Loucy (cell line): ENCODE data around the gene CCDC187.

Experiments used
- H2AFZ ChIP-seq: fragments of 200-600 bp; sonication (generic); 2 replicates; pipeline ENCODE4 v1.6.0; 2016; ENCODE audit warnings: antibody characterized with exemption, mild to moderate bottlenecking, low read length, moderate library complexity
- H3F3A ChIP-seq: fragments of 200-600 bp; 2 replicates; pipeline ENCODE4 v1.6.0; 2016; ENCODE audit warnings: antibody characterized with exemption, low read depth, mild to moderate bottlenecking
- H3K27me3 ChIP-seq: fragments of 200-600 bp; sonication (generic); 2 replicates; pipeline ENCODE4 v1.6.1; 2014; ENCODE audit warnings: low read length, mild to moderate bottlenecking; ENCODE audit not compliant: insufficient read depth, poor library complexity, severe bottlenecking
- H3K36me3 ChIP-seq: fragments of 200-600 bp; sonication (generic); 2 replicates; pipeline ENCODE4 v1.6.1; 2016; ENCODE audit warnings: low read length; ENCODE audit not compliant: insufficient read depth
- H3K4me1 ChIP-seq: fragments of 200-600 bp; sonication (generic); 2 replicates; pipeline ENCODE4 v1.5.1; 2014; ENCODE audit warnings: low read length, mild to moderate bottlenecking; ENCODE audit not compliant: insufficient read depth, poor library complexity, severe bottlenecking
- H3K4me2 ChIP-seq: fragments of 200-600 bp; sonication (generic); 2 replicates; pipeline ENCODE4 v1.6.0; 2014; ENCODE audit warnings: antibody characterized with exemption, low read length, low read depth, mild to moderate bottlenecking; ENCODE audit not compliant: poor library complexity, severe bottlenecking
- H3K4me3 ChIP-seq: fragments of 200-600 bp; sonication (generic); 2 replicates; pipeline ENCODE4 v1.5.1; 2014; ENCODE audit warnings: low read length, mild to moderate bottlenecking, mixed read lengths; ENCODE audit not compliant: poor library complexity, severe bottlenecking
- H3K79me2 ChIP-seq: fragments of 200-600 bp; sonication (generic); 2 replicates; pipeline ENCODE4 v1.6.1; 2014; ENCODE audit warnings: low read length; ENCODE audit not compliant: insufficient read depth
- H3K9ac ChIP-seq: fragments of 200-600 bp; sonication (generic); 2 replicates; pipeline ENCODE4 v1.6.0; 2014; ENCODE audit warnings: mild to moderate bottlenecking, low read depth, low read length, moderate library complexity; ENCODE audit not compliant: poor library complexity, severe bottlenecking
- H3K9me2 ChIP-seq: fragments of 200-600 bp; sonication (generic); replicated peaks from 2 replicates; pipeline ENCODE4 v1.6.1; 2016; ENCODE audit warnings: low read depth, low read length, mixed read lengths
- H3K9me3 ChIP-seq: fragments of 200-600 bp; sonication (generic); 2 replicates; pipeline ENCODE4 v1.6.1; 2014; ENCODE audit warnings: mild to moderate bottlenecking, antibody characterized with exemption, low read length, low read depth; ENCODE audit not compliant: insufficient read depth
- H4K20me1 ChIP-seq: fragments of 200-600 bp; sonication (generic); 2 replicates; pipeline ENCODE4 v1.6.0; 2014; ENCODE audit warnings: antibody characterized with exemption, low read length, mild to moderate bottlenecking; ENCODE audit not compliant: insufficient read depth, poor library complexity, severe bottlenecking
- CTCF ChIP-seq: fragments of 200-600 bp; sonication (generic); conservative IDR thresholded peaks from 2 replicates; pipeline ENCODE4 v1.5.1; 2014; ENCODE audit warnings: mild to moderate bottlenecking, antibody characterized with exemption, low read length
- EZH2phosphoT487 ChIP-seq: fragments of 200-600 bp; IDR thresholded peaks from 2 replicates; pipeline ENCODE4 v1.6.1; 2018; ENCODE audit warnings: antibody characterized with exemption, mild to moderate bottlenecking, moderate library complexity, borderline replicate concordance

The CCDC187 gene

DNA sequence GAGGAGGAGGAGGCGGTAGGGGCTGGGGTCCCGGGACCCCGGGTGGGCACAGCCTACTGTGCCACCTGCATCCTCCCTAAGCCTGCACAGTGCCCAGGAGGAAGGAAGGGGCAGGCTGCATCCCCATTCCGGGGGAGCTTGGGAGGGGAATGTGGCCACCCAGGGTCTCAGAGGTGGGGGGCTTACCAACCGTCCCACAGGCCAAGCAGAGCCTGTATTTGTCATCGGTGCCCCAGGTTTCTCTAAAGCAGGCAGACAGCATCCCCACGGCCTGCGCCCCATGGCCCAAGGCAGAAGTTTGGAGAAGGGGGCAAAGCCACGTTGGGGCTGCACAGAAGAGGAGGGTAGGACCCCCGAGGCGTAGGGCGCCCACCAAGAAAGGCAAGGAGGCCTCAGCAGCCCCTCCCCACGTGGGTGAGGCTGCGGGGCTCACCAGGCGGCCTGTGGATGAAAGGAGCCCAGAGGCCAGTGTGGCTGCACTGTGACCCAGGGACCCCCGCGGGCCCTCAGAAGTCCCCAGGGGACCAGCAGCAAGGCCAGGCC is 22.9 kb upstream of the CCDC187 start:
- H2AFZ ChIP-seq: peak overlapping the region; percentile 45; the same call in 1 of the 2 replicates
- H3K79me2 ChIP-seq: peaks cover 28% of the 10 kb centered on the region
- H3K4me2 ChIP-seq: peak overlapping the region; percentile 57

DNA sequence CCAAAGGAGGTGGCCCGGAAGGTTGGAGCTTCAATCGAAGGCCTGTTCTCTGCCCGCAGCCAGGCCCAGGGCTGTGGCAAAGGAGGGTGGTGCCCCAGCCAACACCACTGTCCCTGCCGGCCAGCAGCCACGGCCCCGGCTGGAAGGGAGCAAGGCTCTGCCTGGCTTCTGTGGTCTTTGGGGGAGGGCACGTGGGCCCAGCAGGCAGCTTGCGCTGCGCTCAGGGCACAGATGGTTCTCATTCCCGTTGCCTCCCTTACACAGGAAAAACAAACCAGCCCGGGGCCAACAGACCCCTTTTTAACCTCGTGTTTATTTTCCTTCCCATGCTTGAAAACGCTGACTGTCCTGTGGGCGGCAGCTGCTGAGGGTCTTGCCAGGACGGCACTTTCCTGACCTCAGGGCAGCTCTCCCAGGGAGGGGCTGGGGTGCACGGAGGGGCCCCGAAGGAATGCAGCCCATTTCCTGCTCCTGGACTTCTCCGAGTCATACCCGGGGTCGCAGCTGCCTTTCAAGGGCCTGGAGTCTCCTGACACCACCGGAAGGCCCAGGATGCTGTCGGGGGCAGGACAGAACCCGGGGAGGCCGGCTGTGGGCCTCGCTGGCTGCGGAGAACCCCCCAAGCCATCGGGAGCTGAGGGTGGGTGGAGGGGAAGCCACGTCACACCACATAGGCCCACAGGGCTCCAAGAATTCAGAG is 22.3 kb upstream of the CCDC187 start:
- no peaks in the 10 kb centered on the region for H3F3A ChIP-seq
- H3K9me2 ChIP-seq: no peaks in the 10 kb centered on the region
- H3K4me3 ChIP-seq: no peak overlapping the region
- peaks cover 28% of the 10 kb centered on the region for H3K79me2 ChIP-seq
- H3K4me1 ChIP-seq: peaks cover 25% of the 10 kb centered on the region
- H4K20me1 ChIP-seq: peaks cover 10% of the 10 kb centered on the region
- TF ChIP-seq EZH2phosphoT487: no peak
- TF ChIP-seq CTCF: no peak
- peak overlapping the region; percentile 57 for H3K4me2 ChIP-seq
- no peaks in the 10 kb centered on the region for H3K27me3 ChIP-seq
- no peaks in the 10 kb centered on the region for H3K9me3 ChIP-seq
- peak overlapping the region; percentile 44 for H3K9ac ChIP-seq
- no peaks in the 10 kb centered on the region for H3K36me3 ChIP-seq
- no peak overlapping the region for H2AFZ ChIP-seq

More for the DNA sequence above, 22.9 kb upstream of the CCDC187 start:
- no peaks in the 10 kb centered on the region for H3K27me3 ChIP-seq
- H3K9me2 ChIP-seq: no peaks in the 10 kb centered on the region
- H3K9ac ChIP-seq: peak overlapping the region; percentile 44
- peak overlapping the region; percentile 93 for H3K4me3 ChIP-seq
- peaks cover 25% of the 10 kb centered on the region for H3K4me1 ChIP-seq
- H3K9me3 ChIP-seq: no peaks in the 10 kb centered on the region
- no peaks in the 10 kb centered on the region for H3F3A ChIP-seq
- H3K36me3 ChIP-seq: no peaks in the 10 kb centered on the region
- H4K20me1 ChIP-seq: peaks cover 10% of the 10 kb centered on the region
- TF ChIP-seq EZH2phosphoT487: no peak
- no peak for TF ChIP-seq CTCF

GRCh38 chr9:136325358-136325757 is 21.5 kb upstream of the CCDC187 start:
- H3F3A ChIP-seq: no peaks in the 10 kb centered on the region
- no peaks in the 10 kb centered on the region for H3K27me3 ChIP-seq
- H3K4me3 ChIP-seq: no peak overlapping the region
- no peak overlapping the region for H2AFZ ChIP-seq
- H3K9me2 ChIP-seq: no peaks in the 10 kb centered on the region
- peaks cover 5% of the 10 kb centered on the region for H4K20me1 ChIP-seq
- TF ChIP-seq CTCF (no peak), EZH2phosphoT487 (no peak)
- H3K9ac ChIP-seq: no peak overlapping the region
- peaks cover 24% of the 10 kb centered on the region for H3K4me1 ChIP-seq
- H3K36me3 ChIP-seq: no peaks in the 10 kb centered on the region
- H3K9me3 ChIP-seq: no peaks in the 10 kb centered on the region
- H3K4me2 ChIP-seq: no peak overlapping the region
- peaks cover 25% of the 10 kb centered on the region for H3K79me2 ChIP-seq
